RPMI7951 (cell line): ENCODE measurements around the gene GALNT18. TPM values are rescaled to one million over a fixed set of nuclear protein-coding genes. Genes with fewer than 3 reads are reported as not detected.

Experiments
- DNase-seq: peaks from one replicate; pipeline ENCODE4 v3.0.0-alpha.2; 2012; ENCODE audit warnings: low read depth
- total RNA-seq: library from RNA; depleted of rRNA; stranded (reverse); fragments of >200 nt; shearing (Covaris generic); gene quantifications from 2 replicates; pipeline ENCODE4 v1.2.3, GENCODE V29; 2014

The GALNT18 gene
- total RNA-seq, 1 experiment from 2014 or later = 12.3 TPM

DNA sequence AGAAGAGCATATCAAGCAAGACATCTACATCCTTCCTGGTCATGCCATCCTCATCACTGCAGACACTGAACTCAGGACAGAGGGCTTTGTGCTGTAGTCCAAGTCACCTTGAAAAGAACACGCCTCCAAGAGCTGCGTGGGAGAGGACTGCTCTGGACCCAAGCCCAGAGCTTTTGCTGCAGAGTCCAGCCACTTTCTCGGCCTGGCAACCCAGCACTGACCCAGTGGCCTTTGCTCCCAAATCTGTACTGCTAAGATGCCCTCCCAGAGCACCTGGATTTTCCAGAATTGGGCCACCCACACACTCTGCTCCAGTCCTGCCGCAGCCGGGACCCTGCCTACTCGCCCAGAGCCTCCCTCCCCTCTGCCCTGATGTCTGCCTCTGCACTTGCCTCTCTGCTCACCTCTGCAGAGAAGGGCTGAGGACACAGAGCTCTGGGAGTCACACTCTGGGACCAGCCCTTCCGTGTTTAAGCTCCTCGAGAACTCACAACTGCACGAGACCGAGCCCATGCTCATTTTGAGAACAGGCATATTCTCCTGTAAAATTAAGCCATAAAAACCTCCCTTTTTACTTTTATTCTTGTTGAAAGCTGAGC is 185.0 kb downstream of the GALNT18 start:
- DNase-seq = no peak

DNA sequence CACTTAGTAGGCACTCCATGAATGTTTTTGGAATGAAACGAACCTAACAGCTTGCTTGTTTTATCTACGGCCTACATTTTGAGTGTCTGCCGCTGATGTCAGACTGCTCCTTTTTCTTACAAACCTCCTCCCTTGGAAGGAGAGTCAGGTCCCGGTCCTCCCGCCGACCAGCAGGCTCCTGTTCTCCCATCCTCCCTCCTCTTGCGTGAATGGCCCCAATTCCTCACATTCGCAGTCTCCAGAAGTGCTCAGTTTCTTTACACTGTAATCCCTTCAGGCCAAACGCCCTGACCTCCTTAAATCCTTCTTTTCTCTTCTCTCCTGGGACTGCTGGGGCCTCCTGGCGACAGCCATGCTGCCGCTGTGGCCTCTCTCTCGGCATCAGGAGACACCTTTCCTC is 186.2 kb downstream of the GALNT18 start:
- DNase-seq = no peak

DNA sequence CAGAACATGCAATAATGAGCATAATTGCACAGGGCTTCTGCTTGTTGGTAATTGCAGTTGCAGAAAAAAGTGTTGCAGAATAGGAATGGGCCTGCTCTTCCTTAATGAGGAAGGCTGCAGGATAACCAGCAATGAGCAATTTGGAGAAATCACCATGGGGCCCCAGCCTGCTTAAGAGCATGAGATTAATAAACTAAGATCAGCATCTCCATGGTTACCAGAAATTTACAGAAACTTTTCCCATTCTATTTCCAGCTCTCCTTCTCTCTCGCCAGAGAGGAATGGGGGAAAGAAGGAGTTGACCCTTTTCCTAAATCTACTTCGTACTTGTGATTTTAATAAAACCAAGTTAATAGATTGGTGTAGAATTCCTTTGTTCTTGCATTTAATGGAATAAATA is 187.8 kb downstream of the GALNT18 start:
- no peak for DNase-seq

DNA sequence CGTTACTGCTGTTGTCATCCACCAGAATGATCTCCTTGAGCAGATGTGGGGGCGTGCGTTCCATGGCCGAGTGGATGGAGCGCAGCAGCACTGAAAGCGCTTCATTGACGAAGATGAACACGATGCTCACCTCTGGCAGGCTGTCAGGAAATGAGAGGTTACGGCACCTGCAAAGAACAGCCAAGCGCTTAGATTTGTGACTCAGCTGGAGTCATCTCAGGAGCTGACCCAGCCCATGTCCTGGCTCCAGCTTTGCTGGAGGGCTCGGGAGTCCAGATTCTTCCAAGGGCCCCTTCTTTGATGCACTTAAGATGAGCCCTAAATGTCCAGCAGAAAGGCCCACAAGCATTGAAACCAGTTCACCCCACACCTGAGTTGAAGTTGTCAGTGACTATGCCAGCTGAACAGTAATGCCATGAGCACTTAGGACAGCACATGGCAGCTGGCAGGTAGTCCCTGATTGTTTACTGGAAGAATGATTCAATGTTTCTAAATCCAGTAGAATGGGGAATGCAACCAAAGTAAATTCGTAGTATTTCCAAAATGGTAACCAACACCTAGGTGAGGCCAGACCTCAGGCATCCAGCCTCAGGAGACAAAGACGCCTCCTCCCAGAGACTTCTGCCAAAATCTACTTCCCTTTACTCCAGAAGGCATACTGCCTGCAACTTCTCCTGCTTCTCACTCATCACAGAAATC is 189.0 kb downstream of the GALNT18 start:
- no peak for DNase-seq

DNA sequence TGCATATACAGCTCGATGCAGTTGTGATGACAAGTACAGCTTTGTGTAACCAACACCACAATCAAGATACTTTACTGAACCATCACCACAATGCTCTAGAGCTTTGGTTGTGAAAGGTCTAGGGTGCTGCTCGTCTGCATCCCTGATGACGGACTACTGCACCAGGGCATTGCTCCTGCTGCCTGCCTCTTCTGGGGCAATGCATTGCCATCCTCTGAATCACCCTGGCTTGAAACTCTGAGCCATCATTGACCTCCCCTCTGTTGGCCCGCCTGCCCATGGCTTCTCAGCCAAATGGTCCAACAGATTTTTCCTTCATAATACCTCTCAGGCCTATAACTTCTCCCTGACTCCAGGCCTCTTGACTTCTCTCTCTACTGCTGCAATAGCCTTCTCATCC is 191.4 kb downstream of the GALNT18 start:
- DNase-seq = peak; percentile 51

DNA sequence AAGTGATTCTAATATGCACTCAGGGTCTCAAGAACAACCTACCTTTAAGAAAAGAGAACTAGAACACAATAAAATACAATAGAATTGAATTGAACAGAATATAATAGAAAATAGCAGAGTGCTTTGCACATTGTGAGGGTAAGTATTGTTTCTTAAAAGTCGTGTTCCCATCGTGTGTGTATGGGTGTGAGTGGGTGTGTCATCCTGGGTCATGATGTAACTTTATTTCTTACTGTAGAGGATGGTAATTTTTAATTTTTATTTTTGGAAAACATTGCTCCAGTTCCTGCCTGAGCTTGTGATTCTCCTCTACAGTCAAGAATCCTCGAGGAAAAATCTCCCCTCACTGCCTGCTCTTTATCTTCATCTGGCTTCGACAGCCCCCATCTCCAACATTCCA is 193.1 kb downstream of the GALNT18 start:
- no peak for DNase-seq

DNA sequence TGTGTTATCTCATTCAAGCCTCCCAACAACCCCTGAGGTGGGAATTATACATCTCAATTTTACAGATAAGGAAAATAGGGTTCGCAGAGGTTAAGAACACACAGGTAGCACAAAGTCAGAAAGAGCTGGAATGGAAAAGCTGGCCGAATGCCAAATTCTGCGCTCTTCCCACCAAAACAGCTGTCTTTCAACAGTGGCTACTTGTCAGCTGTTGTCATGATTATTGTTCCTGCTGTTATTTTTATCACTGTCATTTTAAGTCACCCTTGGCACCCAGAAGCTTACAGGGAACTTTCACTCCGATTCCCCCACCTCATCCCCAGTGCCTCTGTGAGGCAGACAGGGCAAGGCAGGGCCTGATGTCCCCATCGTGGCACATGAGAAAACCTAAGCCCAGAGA is 194.3 kb downstream of the GALNT18 start:
- DNase-seq = peak; percentile 12

DNA sequence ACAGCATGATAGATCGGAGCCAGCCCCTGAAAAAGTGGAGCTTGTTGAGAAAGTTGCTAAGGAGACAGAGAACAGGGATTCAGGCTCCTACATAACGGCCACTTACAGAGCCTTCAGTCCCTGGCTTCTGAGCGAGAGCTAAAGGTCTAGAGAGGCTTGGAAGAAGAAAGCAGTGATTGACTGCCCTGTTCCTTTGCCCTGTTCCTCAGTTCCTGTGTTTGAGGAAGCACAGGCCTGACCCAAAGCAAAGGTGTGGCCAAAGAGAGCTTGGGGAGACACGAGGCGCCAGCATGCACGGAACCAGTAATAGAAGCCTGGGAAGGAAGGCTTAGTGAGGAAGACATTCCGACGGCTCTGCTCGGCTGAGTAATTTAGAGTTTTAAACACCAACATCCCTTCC is 194.7 kb downstream of the GALNT18 start:
- no peak for DNase-seq

DNA sequence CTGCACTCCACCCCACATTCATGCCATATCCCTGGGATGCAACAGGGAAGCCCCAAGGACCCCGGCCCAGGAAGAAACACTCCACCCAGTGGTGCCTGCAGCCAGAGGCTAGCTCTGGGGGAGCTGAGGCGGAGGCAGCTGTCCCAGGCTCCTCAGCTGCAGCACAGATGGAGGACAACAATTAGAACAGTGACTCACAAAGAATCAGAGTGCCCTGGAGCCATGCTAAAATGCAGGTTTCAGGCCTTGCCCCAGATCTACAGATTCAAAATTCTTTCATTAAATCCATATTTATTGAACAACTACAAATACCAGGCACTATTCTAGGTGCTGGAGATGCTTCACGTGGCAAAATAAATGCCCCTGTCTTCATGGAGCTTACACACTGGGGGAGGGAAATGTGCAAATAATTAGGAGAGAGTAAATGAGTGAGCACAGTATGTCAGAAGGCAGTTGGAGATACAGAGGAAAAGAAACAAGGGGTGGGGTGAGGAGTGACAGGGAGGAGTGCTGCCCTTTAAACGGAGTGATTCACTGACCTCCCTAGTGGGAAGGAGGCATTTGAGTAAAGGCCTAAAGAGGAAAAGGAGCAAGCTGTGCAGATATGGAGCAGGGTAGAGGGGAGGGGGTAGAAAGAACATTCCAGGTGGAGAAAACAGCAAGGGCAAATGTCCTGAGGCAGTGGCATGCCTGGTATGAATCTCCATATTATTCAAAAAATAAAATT is 195.4 kb downstream of the GALNT18 start:
- peak; percentile 86 for DNase-seq

DNA sequence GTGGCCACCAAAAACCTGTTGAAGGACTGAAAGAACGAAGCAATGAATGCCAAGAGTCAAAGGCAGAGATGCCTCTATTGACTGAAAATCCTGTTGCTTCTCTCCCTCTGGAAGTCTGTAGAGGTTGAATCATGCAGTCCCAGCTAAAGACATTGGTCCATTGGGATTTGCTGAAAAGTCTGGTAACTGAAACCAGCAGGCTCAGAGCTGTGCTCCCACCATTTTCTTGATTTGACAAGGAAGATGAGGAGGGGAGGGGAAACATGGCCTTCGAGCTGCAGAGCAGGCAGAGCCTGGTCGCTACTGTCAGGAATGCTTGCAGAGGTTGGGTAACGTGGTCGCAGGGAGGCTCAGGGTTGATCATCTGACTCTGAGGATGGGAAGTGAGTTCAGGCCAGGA is 196.0 kb downstream of the GALNT18 start:
- DNase-seq = peak; percentile 54

DNA sequence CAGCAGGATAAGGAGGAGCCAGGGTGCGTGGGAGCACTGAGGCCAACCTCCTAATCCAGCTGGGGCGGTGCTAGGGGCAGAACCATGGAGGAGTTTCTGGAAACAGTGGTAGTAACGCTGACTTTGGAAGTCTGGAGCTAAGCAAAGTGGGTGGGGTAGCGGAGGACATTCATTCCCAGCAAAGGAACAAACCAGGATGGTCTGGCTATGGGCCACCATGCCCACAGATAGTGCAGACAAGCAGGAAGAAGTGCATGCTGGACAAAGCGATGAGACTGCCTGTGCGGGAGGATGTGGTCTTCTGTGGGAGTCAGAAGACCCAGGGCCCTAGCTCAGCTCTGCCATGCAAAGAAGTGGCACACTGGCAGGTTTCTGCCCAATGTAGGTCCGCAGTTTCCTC is 197.1 kb downstream of the GALNT18 start:
- DNase-seq = peak; percentile 19

DNA sequence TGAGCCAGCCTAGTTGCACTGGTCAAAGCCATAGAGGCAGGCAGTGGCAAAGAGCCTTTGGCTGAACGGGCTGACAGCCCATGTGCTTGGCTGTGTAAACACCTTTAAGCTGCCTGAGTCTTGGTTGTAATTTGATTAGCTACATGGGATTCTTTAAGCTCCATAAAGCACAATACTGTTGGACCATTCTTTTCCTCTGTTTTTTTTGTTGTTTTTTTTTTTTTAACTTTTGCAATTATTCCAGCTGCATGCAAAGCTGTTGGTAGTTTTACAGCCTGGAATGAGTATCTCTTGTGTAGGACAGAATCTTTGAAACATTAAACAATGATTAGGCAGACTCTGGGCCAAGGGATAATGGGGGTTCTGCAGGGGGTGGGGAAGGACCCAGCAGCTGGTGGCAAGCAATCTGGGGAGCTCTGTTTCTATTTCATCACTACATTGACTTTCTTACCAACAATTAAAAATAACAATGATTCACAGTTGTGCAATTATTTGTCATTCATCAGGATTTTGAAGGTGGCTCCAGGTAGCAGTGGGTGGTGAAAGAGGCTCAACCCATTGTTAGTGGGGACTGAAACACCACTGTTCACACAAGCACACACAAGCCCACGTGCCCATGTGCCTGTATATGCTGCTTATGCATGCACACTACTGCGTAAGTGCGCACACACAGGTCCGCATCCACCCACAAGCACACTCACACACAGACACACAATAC is 199.2 kb downstream of the GALNT18 start:
- no peak for DNase-seq

DNA sequence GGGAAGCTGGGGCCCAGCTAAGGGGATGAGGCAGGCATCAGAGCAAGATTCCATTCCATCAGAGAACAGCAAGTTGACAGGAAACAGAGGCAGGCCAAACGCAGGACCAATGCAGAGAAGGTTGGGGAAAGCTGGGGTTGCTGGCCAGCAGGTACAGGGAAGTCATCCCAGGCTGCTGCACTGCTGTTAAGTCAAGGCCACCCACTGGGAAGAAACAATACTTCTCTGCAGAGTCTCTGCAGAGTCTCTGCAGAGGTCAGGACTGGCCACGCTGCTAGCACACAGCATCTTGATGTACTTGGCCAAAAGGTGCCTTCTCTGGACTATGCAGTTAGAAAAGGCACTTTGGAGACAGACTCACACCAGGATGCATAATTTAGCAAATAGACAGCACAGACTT is 200.3 kb downstream of the GALNT18 start:
- no peak for DNase-seq

DNA sequence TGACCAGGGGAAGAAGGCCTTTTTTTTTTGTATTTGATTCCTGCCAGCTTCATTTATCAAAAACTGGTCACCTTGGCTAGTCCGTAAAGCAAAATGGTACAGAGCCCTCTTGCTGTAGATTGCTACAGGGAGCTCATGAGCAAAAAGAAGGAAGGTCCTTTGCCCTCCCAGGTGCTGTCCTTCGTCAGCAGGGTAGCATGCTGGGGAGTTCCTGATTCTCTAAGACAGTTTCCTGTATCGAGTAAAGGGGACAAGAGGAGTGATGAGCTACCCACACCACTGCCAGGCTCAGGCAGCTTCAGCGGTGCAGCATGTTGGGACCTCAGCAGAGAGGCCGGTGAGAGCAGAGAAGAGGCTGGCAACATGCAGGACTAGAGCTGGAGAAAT is 200.9 kb downstream of the GALNT18 start:
- DNase-seq = no peak

DNA sequence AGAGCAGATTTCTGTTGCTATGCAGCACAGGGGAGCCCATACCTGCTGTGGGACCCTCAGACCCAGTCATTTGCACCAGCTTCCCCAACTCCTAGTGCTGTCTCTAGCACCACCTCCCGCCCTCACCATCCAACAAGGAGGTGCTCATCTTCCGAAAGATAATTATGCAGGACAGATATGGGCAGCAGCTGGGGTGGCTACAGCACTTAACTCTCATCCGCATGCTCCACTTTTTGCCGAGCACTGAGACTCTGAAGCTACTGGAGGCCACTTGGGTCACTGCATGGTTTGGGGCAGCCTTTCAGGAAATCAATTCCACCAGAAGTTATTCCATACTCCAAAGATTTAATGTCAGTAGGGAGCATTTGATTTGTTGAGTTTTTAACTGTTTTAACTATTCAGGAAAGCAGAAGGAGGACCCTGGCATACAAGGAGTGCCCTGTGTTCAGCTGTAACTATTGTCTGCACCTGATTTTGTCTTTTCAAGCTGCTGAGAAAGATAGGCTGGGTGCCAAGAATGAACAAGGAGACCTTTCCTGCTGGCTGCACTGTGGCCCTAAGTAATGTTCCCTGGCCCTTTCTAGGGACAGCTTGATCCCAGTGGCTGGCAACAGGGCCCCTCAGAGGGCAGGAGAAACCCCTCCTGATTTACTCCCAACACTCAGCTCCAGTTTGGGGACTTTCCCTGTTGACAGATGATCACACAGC is 201.5 kb downstream of the GALNT18 start:
- no peak for DNase-seq

DNA sequence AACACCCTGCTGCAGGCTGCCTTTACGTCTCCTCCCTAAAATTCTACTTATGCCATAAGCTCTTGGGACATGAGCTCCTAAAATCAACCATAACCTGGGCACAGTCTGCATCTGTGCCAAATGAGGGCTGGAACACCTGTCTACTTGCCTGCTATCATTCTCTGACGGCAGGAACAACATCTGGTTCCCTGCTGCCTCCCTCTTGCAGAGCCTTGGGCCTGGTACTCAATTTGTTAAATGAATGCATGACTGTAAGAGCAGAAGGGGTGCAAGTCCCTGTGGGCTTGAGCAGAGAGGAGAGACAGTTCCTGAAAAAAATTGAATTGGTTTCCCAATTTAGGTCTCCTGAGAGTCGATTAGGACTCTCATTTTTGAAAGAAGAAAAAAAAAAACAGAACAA is 202.1 kb downstream of the GALNT18 start:
- no peak for DNase-seq

DNA sequence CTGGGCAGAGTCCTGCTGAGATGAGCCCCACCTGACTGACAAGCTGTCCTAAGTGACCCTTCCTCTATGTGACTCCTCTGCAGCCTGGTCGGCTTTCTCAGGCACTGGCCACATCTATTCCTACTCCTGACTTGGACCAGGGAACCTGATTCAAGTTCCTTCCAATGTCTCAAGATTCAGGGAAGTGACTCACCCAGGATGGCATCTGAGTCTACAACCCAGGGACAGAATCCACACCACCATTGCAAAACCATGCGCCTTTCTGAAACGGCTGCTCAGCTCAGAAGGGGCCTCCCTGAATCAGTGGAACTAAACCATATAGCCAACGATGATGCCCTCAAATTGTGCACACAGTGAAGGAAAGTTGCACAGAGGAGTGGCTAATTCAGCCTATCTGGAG is 204.9 kb downstream of the GALNT18 start:
- DNase-seq = peak; percentile 94

DNA sequence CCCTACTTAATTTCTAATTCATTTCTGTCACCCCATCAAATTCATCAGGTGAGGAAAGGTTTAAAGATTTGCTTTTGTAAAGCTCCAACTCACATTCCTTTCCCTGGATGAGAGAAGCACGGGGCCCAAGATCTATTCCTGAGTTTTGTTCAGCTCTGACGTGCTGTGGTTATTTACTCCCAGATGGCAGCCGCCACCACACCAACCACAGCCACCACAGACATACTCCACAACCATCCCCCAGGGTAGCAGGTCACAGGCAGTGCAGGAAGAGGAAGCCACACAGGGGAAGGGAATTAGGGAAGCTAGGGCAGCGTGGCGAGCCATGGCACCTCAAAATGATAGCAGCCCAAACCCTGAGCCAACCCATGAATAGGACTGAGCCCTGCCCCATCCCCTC is 205.3 kb downstream of the GALNT18 start:
- peak; percentile 96 for DNase-seq

DNA sequence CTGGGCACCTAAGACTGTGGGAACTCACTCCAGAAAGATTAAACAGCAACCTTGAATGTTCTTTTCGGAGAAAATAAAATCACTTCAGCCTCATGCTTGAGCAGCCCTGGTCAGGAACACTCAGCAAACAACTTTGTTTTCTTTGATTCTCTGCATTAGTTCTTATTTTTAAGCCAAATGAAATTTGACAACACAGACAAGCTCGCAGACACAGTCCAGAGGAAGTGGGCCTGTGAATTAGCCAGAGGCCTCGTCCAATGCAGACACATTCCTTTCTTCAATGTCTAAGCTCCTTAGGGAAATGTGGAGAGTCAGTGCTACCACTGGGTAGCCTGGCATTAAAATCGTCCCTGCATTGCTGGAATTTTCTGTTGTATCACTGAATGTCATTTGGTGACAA is 205.9 kb downstream of the GALNT18 start:
- peak; percentile 77 for DNase-seq

DNA sequence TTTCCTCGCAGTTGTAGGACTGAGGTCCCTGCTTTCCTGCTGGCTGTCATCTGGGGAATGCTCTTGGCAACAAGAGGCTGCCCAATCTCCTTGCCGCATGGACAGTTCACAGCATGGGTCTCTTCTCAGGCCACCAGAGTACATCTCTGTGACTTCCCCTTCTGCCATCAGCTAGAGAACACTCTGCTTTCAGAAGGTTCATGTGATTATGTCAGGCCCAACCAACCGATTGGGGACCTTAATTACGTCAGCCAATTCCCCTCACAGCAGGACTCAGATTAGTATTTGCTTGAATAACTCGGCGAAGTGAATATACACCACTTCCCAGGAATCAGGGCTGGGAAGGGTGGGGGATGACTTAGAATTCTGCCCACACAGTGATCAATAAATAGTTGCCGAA is 206.8 kb downstream of the GALNT18 start:
- no peak for DNase-seq

DNA sequence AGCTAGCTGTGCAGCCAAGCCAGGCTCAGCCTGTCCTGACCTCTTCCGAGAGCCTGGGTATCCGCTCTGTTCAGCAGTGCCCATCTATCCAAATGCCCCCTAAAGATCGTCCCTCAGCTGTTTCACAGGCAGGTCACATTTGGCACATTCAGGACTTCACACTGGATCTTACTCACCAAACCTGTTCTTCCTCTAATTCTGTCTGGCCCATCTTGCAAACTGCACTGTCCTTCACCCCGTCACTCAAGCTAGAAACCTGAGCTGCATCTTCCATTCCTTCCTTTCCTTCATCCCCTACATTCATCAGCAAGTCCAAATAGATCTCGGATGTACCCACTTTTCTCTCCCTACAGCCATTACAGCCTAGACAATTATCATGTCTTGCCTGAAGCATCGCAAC is 208.0 kb downstream of the GALNT18 start:
- no peak for DNase-seq

DNA sequence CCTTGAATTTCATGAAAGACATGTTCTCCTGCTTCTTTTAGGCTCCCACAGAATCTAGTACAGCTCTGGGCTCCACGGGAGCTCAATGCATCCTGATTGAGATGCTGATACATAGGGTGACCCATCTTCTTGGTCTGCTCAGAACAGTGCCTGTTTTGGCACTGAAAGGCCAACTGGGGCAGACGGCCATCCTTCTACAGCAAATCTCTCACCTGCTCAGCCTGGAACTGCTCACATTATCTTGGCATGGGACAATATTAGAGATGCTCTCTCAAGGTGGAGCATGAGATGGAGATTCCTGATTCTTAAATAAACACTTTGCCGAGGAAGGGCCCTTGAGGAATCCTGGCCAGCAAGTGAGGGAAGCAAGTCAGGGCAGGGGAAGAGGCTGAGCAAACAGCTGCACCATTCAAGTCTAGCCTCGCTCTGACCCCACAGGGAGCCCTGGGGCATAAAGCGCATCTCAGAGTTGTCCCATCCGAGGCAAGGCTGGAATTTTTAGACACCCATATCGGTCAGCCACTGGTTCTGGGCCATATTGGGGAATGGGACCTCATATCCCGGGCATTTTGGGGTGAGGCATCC is 210.3 kb downstream of the GALNT18 start:
- no peak for DNase-seq
